ENCODE data around the gene BTBD19. TPM values are rescaled to one million over a fixed set of nuclear protein-coding genes. Genes with fewer than 3 reads are reported as not detected.

Gene BTBD19
- total and polyA plus RNA-seq, 2 of the 8 experiments (the other 6 are each of a cell fraction or from before 2014, with no cell fraction given) = 1.1 TPM

DNA sequence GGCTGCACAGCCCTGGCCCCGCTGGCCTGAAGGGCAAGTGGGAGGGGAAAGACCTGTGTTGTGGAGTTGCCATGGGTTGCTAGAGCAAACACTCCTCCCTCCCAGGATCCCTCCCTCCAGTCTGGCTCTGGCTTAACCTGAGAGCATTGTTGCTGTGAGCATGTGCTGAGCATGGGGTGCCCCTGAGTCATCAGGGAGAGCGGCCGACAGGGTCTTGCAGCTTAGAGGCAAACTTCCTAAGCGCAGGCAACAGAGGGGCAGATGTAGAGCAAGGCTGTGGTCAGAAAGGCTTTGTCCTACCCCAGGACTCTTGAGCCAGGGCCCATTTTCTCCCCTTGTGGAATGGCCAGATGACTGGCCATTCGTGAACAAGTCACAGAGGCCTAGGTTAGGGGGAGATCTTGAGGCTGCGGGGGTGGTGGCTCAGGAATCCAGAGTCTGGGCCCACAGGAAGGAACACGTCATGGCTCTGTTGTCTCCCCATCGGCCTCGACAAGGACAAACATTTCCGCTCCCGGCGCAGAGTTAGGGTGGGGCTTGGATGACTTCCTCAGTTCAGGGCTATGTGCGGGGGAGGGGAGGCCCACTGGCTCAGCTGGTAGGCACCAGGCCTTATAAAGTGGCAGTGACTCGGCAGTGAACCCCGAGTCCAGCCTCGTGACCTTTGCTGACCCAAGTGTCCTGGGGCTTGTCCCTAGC, 810 bp upstream of the BTBD19 start (continued):
- peak; percentile 55 for TF ChIP-seq CTBP2 (IDR thresholded peaks at IDR 0.05; ENCODE audit: borderline replicate concordance, insufficient read depth, insufficient read length, low read length)
- TF ChIP-seq TBP (IDR thresholded peaks at IDR 0.05; ENCODE audit: low read depth, low read length) = peak; percentile 75
- TF ChIP-seq SP1 (IDR thresholded peaks at IDR 0.05; ENCODE audit: low read depth, low read length) = peak; percentile 57; the same call in 1 of the 2 replicates
- TF ChIP-seq TEAD4 (IDR thresholded peaks at IDR 0.05; ENCODE audit: low read depth, low read length) = peak; percentile 38; the same call in 1 of the 2 replicates
- TF ChIP-seq GABPA (IDR thresholded peaks at IDR 0.05; ENCODE audit: borderline replicate concordance, insufficient read depth, low read length) = no peak
- TF ChIP-seq ASH2L (IDR thresholded peaks at IDR 0.05; ENCODE audit: low read length) = peak; percentile 61
- TF ChIP-seq TAF7 (optimal IDR thresholded peaks at IDR 0.05; ENCODE audit: borderline replicate concordance, low read depth, low read length) = no peak
- TF ChIP-seq POLR2AphosphoS5 (IDR thresholded peaks at IDR 0.05; ENCODE audit: low read depth, low read length) = peak; percentile 79; the same call in 1 of the 2 replicates
- no peak for TF ChIP-seq EZH2 (IDR thresholded peaks at IDR 0.05; ENCODE audit: low read depth, low read length, severe bottlenecking)
- TF ChIP-seq, protein P1, sequence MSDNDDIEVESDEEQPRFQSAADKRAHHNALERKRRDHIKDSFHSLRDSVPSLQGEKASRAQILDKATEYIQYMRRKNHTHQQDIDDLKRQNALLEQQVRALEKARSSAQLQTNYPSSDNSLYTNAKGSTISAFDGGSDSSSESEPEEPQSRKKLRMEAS (IDR thresholded peaks at IDR 0.05) = peak; percentile 99
- TF ChIP-seq RFX5 (IDR thresholded peaks at IDR 0.05; ENCODE audit: borderline replicate concordance, low read depth, low read length) = no peak
- no peak for TF ChIP-seq SP2 (IDR thresholded peaks at IDR 0.05; ENCODE audit: low read length)

Measured in H1 (cell line).